Stimulated activated CD4-positive, alpha-beta T cell treated with anti-CD3 and anti-CD28 coated beads, TNF-alpha, amount 100 ng/mL, for 1 hour (primary cell): ENCODE results near the gene KCNG2.
"Not testable (repeated sequence)": the region's sequence is repeated elsewhere in the genome, so short reads cannot be mapped to it uniquely, and the experiment has no call there.

Source experiments
- DNase-seq, 3 donors: peaks; one replicate each; pipeline ENCODE4 v3.0.0-alpha.2; 2020; ENCODE audit warnings: low read depth in 3 of 3, low spot score in 1 of 3

KCNG2 gene

GRCh38 chr18:79869591-79870300 lies 72.0 kb downstream of the KCNG2 start:
- no peak for DNase-seq

- no peak for DNase-seq
Measured at GRCh38 chr18:79870301-79871025, 72.7 kb downstream of the KCNG2 start.

GRCh38 chr18:79871026-79871390 lies 73.3 kb downstream of the KCNG2 start:
- no peak for DNase-seq

GRCh38 chr18:79871481-79872091 lies 73.8 kb downstream of the KCNG2 start:
- no peak for DNase-seq

GRCh38 chr18:79872527-79873444 lies 75.0 kb downstream of the KCNG2 start:
- DNase-seq, result no peak

GRCh38 chr18:79873449-79874110 lies 75.8 kb downstream of the KCNG2 start:
- no peak for DNase-seq

- DNase-seq, result no peak
Measured at GRCh38 chr18:79874553-79875530, 77.1 kb downstream of the KCNG2 start.

GRCh38 chr18:79875531-79875919 lies 77.8 kb downstream of the KCNG2 start:
- DNase-seq, result no peak

- DNase-seq, result no peak
Measured at GRCh38 chr18:79875931-79876461, 78.3 kb downstream of the KCNG2 start.

- no peak for DNase-seq
Measured at GRCh38 chr18:79876497-79876896, 78.8 kb downstream of the KCNG2 start.

GRCh38 chr18:79877163-79878091 lies 79.7 kb downstream of the KCNG2 start:
- no peak for DNase-seq

- DNase-seq, result not testable (repeated sequence)
Measured at GRCh38 chr18:79878246-79878645, 80.5 kb downstream of the KCNG2 start.

GRCh38 chr18:79878741-79879378 lies 81.1 kb downstream of the KCNG2 start:
- DNase-seq, result no peak

GRCh38 chr18:79879566-79879965 lies 81.8 kb downstream of the KCNG2 start:
- DNase-seq, result no peak

GRCh38 chr18:79881695-79882094 lies 84.0 kb downstream of the KCNG2 start:
- DNase-seq, result no peak

GRCh38 chr18:79882522-79883241 lies 84.9 kb downstream of the KCNG2 start:
- DNase-seq, result no peak
